GM10266 (cell line): Measurements from ENCODE around the gene PCDH9.
"Not testable (repeated sequence)": the region's sequence is repeated elsewhere in the genome, so short reads cannot be mapped to it uniquely, and the experiment has no call there.

ENCODE experiments used
- DNase-seq: peaks from one replicate; pipeline ENCODE4 v3.0.0; 2012; ENCODE audit errors: extremely low spot score
- CTCF ChIP-seq: IDR thresholded peaks from 2 replicates; pipeline ENCODE4 v1.5.1; 2012; ENCODE audit warnings: mild to moderate bottlenecking, low read depth; ENCODE audit not compliant: control insufficient read depth, insufficient read depth; ENCODE audit errors: missing control alignments

The PCDH9 gene

GRCh38 chr13:66623129-66623820 lies 606.9 kb downstream of the PCDH9 start:
- TF ChIP-seq CTCF, result no peak
- no peak for DNase-seq

GRCh38 chr13:66621906-66622447 lies 608.2 kb downstream of the PCDH9 start:
- not testable (repeated sequence) for DNase-seq

GRCh38 chr13:66618702-66619101 lies 611.4 kb downstream of the PCDH9 start:
- no peak for DNase-seq
- TF ChIP-seq CTCF, result peak; percentile 22

GRCh38 chr13:66617786-66618185 lies 612.4 kb downstream of the PCDH9 start:
- no peak for TF ChIP-seq CTCF
- no peak for DNase-seq

- TF ChIP-seq CTCF, result no peak
- no peak for DNase-seq
Observed at GRCh38 chr13:66612983-66613382, 617.2 kb downstream of the PCDH9 start.

GRCh38 chr13:66586489-66586888 lies 643.6 kb downstream of the PCDH9 start:
- DNase-seq, result no peak
- no peak for TF ChIP-seq CTCF

- DNase-seq, result no peak
- TF ChIP-seq CTCF, result no peak
Observed at GRCh38 chr13:66585669-66586203, 644.4 kb downstream of the PCDH9 start.
